HL-60/S4 (cell line): Measurements from ENCODE around the gene SEC14L1.
"Not testable (repeated sequence)": the region's sequence is repeated elsewhere in the genome, so short reads cannot be mapped to it uniquely, and the experiment has no call there.

ENCODE experiments used
- in situ Hi-C: fragments of 300-500 bp; cut with MboI; formaldehyde crosslinking; loops from 2 replicates; pipeline ENCODE4 v1.14.3; 2022; ENCODE audit warnings: low sequenced_read_pairs

Gene SEC14L1

DNA sequence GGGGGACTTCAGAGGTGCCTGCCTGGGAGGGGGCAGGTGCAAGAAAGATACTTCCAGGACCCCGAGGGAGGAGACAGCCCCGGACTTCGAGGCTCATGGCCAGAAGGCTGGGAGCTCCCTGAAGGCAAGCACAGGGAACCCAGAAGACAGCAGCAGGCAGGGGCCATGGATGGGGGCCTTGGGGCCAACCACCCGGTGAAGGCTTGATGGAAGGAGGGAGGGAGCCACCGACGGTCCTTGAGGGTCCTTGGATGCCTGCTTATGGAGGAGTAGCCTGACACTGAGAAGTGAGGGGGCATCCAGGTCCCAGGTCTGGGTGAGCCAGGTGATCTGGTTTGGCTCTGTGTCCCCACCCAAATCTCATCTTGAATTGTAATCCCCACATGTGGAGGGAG is 89.7 kb downstream of the SEC14L1 start:
- in situ Hi-C loops = loop anchor here (25.0 kb wide), 1 partner anchor 393 kb away; no protein-coding TSS in a partner anchor

DNA sequence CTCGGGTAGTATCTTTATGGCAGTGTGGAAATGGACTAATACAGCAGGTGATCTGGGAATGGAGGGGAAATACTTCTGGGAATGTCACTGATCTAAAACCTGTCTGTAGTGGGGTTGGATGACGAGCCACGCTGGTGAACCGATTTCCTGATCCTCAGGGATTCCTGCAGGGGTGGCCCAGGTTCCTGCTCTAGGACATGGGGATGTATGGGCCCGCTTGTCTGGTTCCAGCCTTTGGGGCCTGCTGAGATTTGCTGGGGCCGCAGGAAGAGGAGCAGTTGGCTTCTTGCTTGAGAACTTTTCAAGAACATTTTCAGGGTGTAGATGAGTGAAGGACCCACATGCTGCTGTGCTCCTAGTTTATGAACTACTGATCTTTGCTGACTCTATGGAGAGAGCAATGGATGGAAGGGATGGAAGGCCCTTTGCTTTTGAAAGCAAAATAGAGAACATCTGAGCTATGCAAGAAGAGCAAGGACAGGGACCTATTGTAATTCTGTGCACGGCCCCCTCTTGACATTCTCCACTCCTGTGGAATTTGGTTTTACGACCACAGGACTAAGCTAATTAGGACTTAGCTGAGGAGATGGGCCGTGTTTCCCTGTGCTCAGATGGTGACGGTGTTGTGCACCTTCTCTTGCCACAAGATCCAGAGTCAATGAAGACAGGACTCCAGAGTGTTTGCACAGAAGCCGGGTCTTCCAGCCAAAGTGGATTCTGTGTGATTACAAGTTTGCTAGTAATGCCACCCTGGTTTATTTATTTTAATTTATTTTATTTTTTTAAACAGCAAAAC is 90.5 kb downstream of the SEC14L1 start:
- in situ Hi-C loops = loop anchor here (25.0 kb wide), 1 partner anchor 394 kb away; no protein-coding TSS in a partner anchor

DNA sequence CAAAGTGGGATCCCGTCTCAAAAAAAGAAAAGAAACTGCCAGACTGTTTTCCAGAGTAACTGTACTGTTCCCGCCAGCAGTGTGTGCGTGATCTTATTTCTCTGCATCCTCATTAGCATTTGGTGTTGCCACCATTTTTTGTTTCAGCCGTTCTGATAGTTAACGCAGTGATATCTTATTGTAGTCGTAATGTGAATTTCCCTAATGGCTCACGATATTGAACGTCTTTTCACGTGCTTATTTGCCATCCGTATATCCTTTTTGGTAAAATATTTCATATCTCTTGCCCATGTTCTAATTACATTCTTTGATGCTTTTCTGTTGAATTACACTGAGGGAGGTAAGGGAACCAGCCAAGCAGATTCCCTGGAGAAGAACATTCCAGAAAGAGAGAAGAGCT is 92.4 kb downstream of the SEC14L1 start:
- in situ Hi-C loops = loop anchor here (25.0 kb wide), 1 partner anchor 396 kb away; no protein-coding TSS in a partner anchor

GRCh38 chr17:77233635-77234334 is 93.0 kb downstream of the SEC14L1 start:
- in situ Hi-C loops = loop anchor here (25.0 kb wide), 1 partner anchor 396 kb away; no protein-coding TSS in a partner anchor

GRCh38 chr17:77234695-77235094 is 93.9 kb downstream of the SEC14L1 start:
- in situ Hi-C loops = loop anchor here (25.0 kb wide), 1 partner anchor 397 kb away; no protein-coding TSS in a partner anchor

- in situ Hi-C loops = loop anchor here (25.0 kb wide), 1 partner anchor 398 kb away; no protein-coding TSS in a partner anchor
Measured at GRCh38 chr17:77235370-77235941, 94.7 kb downstream of the SEC14L1 start.

DNA sequence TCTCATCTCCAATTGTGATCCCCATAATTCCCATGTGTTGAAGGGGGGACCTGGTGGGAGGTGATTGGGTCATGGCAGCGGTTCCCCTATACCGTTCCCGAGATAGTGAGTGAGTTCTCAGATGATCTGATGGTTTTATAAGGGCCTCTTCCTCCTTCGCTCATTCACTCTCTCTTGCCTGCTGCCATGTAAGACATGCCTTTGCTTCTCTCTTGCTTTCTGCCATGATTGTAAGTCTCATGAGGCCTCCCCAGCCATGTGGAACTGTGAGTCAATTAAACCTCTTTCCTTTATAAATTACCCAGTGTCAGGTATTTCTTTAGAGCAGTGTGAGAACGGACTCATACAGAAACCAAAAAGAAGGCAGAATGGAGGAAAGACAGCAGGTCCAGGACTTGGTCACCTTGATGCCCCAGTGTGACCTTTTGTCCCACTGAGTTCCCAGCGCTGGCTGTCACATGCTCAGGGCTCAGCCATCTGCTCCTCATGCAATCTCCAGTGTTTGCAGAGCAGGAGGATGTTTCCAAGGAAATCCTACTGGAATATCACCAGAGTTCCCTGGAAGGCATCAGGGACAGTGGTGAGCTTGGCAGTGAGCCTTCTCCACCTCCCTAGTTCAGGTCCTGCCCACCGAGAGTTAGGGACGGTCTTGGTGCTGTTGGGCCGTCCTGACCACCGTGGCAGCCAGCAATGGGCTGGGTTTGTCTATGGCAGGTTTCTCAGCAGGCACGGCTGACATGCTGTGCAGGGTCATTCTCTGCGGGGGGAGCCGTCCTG is 96.7 kb downstream of the SEC14L1 start:
- in situ Hi-C loops = loop anchor here (25.0 kb wide), 1 partner anchor 400 kb away; no protein-coding TSS in a partner anchor

- in situ Hi-C loops = loop anchor here (5.0 to 25.0 kb wide), 2 partner anchors 154 to 404 kb away; no protein-coding TSS in a partner anchor
Measured at GRCh38 chr17:77240976-77241375, 100.2 kb downstream of the SEC14L1 start.

DNA sequence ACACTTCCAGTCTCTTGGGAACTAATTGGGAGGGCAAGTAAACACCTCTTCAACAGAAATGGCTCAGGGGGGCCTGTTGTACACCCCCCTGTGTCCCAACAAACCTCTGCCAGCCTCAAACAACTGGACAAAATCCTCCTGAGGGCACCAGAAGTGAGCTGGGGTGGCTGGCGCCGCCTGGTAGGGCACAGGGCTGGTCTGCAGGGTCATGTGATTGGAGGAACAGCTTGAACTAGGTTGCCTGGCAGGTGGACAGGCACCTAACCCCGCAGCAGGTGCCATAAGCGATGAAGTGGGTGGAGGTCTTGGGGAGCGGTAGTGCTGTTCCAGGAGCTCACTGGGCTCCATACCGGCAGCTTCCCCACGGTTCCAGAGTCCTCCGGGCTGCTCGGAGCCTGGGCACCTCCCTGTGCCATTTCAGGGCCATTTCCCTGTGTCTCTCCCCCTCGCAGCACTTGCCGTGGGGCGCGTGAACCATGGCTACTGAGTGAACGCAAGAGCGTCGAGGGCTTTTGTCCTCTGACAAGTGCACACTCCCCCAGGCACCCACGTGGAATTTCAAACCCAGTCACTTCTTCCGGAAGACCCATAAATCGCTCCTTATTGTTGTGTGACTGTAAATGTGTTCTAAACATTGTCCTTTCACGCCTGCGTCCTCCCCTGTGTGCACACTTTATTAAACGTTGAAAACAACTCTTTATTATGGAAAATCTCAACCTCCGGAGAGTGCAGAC is 101.5 kb downstream of the SEC14L1 start:
- in situ Hi-C loops = loop anchor here (5.0 to 25.0 kb wide), 2 partner anchors 155 to 405 kb away; no protein-coding TSS in a partner anchor

- in situ Hi-C loops = loop anchor here (25.0 kb wide), 1 partner anchor 408 kb away; no protein-coding TSS in a partner anchor
Measured at GRCh38 chr17:77245162-77245926, 104.6 kb downstream of the SEC14L1 start.

DNA sequence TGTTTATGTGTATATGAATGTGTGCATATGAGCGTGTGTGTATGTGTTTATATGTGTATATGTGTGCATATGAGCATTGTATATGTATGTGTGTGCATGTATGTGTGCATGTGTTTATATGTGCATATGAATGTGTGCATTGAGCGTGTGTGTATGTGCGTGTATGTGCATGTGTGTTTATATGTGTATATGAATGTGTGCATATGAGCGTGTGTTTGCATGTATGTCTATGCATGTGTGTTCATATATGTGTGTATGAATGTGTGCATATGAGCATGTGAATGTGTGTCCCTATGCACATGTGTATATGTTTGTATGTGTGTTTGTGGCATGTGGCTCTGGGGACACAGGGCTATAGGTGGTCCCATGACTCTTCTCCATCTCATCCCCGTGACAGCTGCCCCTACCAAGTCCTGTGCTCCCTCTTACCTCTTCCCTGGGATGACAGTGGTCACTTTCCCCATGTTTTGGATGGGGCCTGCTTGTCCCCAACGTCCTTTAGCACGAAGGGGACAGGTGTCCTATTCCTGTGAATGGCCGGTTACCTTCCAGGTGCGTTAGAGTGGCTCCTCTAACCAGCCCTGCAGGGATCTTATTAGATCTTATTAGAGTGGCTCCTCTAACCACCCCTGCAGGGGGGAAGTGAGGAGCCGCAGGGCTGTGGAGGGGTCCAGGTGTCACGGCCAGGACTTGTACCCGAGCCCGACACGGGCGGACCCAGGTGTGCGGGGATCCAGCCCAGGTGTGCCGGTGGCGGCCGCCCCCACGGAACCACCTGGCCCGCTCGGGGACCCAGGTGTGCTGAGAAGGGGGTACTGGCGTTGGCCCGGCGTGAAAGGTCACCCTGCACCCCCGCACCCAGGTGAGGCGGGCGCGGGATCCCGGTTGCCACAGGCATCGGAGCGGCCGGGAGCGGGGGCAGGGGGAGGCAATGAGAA is 105.6 kb downstream of the SEC14L1 start:
- in situ Hi-C loops = loop anchor here (25.0 kb wide), 1 partner anchor 409 kb away; no protein-coding TSS in a partner anchor

GRCh38 chr17:77247048-77247541 is 106.3 kb downstream of the SEC14L1 start:
- in situ Hi-C loops = loop anchor here (25.0 kb wide), 1 partner anchor 410 kb away; no protein-coding TSS in a partner anchor

DNA sequence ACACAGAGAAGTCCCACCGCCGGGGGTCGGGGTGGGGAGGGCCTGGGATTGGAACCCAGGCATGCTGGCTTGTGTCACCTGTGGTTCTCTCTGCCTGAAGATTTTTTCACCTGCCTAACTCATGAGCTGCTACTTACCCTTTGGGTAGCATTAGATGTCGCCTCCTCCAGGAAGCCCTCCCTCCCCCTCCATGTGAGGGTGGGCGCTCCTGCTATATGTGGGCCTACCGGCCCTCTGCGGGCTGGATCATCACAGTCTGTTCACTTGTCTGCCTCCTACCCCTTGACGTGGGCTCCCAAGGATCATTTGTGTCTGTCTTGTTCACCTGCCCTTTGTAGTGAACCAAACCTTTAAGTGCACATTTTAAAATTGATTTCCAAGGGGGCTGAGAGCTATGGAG is 106.8 kb downstream of the SEC14L1 start:
- in situ Hi-C loops = loop anchor here (25.0 kb wide), 1 partner anchor 410 kb away; no protein-coding TSS in a partner anchor

- in situ Hi-C loops = loop anchor here (25.0 kb wide), 1 partner anchor 411 kb away; no protein-coding TSS in a partner anchor
Measured at GRCh38 chr17:77248216-77249114, 107.7 kb downstream of the SEC14L1 start.

DNA sequence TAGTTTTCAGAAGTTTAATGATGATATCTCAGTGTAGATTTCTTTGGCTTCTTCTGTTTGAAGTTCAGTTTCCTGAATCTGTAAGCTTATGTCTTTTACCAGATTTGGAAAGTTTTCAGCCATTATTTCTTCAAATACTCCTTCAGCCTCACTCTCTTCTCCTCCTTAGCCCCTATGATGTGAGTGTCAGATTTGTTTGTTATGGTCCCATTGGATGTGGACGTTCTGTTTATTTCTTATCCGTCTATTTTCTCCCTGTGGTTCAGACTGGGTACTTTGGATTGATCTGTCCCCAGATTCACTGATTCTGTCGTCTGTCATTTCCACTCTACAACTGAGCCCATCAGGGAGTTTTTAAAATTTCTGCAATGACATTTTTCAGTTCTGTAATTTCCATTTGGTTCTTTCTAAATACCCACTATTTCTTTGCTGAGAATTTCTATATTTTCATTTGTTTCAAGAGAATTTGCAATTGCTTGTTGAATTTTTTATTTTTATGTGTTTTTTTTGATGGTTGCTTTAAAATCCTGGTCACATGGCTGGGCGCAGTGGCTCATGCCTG is 110.9 kb downstream of the SEC14L1 start:
- in situ Hi-C loops = no loop called here

GRCh38 chr17:77252306-77252705 is 111.5 kb downstream of the SEC14L1 start:
- in situ Hi-C loops = not testable (repeated sequence)
